IMR-90 (cell line): Measurements from ENCODE around the gene GBX2. TPM values are rescaled to one million over a fixed set of nuclear protein-coding genes. Genes with fewer than 3 reads are reported as not detected.

Source experiments
- ATAC-seq: fragments of 200-7000 bp; cut with Tn5 transposase; 2 replicates; pipeline ENCODE4 v1.9.1; 2020; ENCODE audit warnings: low read depth, mild to moderate bottlenecking, moderate library complexity
- Bru-seq: library from RNA; stranded (reverse); fragments of 400-500 nt; gene quantifications from one replicate; lab custom pipeline; 2021; lab: Mats Ljungman, UMichigan
- BruChase-seq, 2 experiments: library from RNA; stranded (reverse); fragments of 400-500 nt; gene quantifications; one replicate each; lab custom pipeline; 2021; lab: Mats Ljungman, UMichigan
- BruUV-seq: library from RNA; stranded (reverse); fragments of 400-500 nt; replicated peaks from 2 replicates; lab custom pipeline; 2021; lab: Mats Ljungman, UMichigan
- CTCF ChIA-PET: fragments of 300-600 bp; formaldehyde crosslinking; extraction: SDS; loops from one replicate; lab custom pipeline; 2021; ENCODE audit warnings: antibody characterized with exemption; lab: Yijun Ruan, JAX
- POLR2A ChIA-PET: fragments of 300-600 bp; sonication (Branson Sonifier 250); formaldehyde crosslinking; loops from one replicate; lab custom pipeline; 2022; ENCODE audit warnings: antibody characterized with exemption; ENCODE audit not compliant: unreplicated experiment; lab: Charles Lee
- DNase-seq: peaks from one replicate; pipeline ENCODE4 v3.0.0; 2013
- H2AFZ ChIP-seq: replicated peaks from 2 replicates; pipeline ENCODE3; 2013; ENCODE audit warnings: low read length, mild to moderate bottlenecking; ENCODE audit not compliant: poor library complexity
- H2AK5ac ChIP-seq: 2 replicates; pipeline ENCODE4 v1.6.1; 2013; ENCODE audit warnings: low read depth, low read length, inconsistent platforms
- H2AK9ac ChIP-seq: replicated peaks from 2 replicates; pipeline ENCODE3; 2013; ENCODE audit warnings: mild to moderate bottlenecking, low read depth, low read length, moderate library complexity; ENCODE audit not compliant: poor library complexity
- H2BK120ac ChIP-seq: 2 replicates; pipeline ENCODE4 v1.6.1; 2013; ENCODE audit warnings: low read depth, low read length, inconsistent platforms
- H2BK15ac ChIP-seq: 3 replicates; pipeline ENCODE4 v1.6.1; 2013; ENCODE audit warnings: low read depth, low read length, inconsistent platforms
- H2BK20ac ChIP-seq: 2 replicates; pipeline ENCODE4 v1.6.1; 2013; ENCODE audit warnings: low read depth, mild to moderate bottlenecking, inconsistent platforms, low read length, moderate library complexity
- H2BK5ac ChIP-seq: 2 replicates; pipeline ENCODE4 v1.6.1; 2013; ENCODE audit warnings: mild to moderate bottlenecking, low read depth, low read length, inconsistent platforms; ENCODE audit not compliant: poor library complexity, severe bottlenecking
- H3K14ac ChIP-seq: replicated peaks from 2 replicates; pipeline ENCODE4 v1.6.1; 2013; ENCODE audit warnings: low read depth, low read length, inconsistent platforms
- H3K18ac ChIP-seq: 2 replicates; pipeline ENCODE4 v1.6.1; 2013; ENCODE audit warnings: low read depth, low read length, control low read depth
- H3K23ac ChIP-seq: 2 replicates; pipeline ENCODE4 v1.6.1; 2013; ENCODE audit warnings: low read depth, low read length, inconsistent platforms
- H3K27ac ChIP-seq: 2 replicates; pipeline ENCODE4 v1.5.1; 2013; ENCODE audit warnings: mild to moderate bottlenecking, control low read depth, low read length; ENCODE audit not compliant: insufficient read depth
- H3K27me3 ChIP-seq: 2 replicates; pipeline ENCODE4 v1.6.1; 2013; ENCODE audit warnings: low read length; ENCODE audit not compliant: control insufficient read depth, insufficient read depth
- H3K36me3 ChIP-seq: 2 replicates; pipeline ENCODE4 v1.6.1; 2013; ENCODE audit warnings: low read length, mixed read lengths; ENCODE audit not compliant: control insufficient read depth, insufficient read depth
- H3K4ac ChIP-seq: 2 replicates; pipeline ENCODE4 v1.6.1; 2013; ENCODE audit warnings: low read depth, low read length, inconsistent platforms
- H3K4me1 ChIP-seq: 2 replicates; pipeline ENCODE4 v1.6.1; 2013; ENCODE audit warnings: low read length, mixed read lengths; ENCODE audit not compliant: control insufficient read depth, insufficient read depth
- H3K4me2 ChIP-seq: 2 replicates; pipeline ENCODE4 v1.6.1; 2013; ENCODE audit warnings: low read depth, mild to moderate bottlenecking, control low read depth, low read length, moderate library complexity
- H3K4me3 ChIP-seq: 2 replicates; pipeline ENCODE4 v1.5.1; 2013; ENCODE audit warnings: low read depth, mild to moderate bottlenecking, control low read depth, low read length, moderate library complexity; ENCODE audit not compliant: insufficient read depth
- H3K56ac ChIP-seq: 2 replicates; pipeline ENCODE4 v1.6.1; 2013; ENCODE audit warnings: low read length, inconsistent platforms; ENCODE audit not compliant: insufficient read depth; ENCODE audit errors: extremely low read depth
- H3K79me1 ChIP-seq, 2 experiments: 2 replicates each; pipeline ENCODE4 v1.6.1; 2013; ENCODE audit warnings: low read length in 2 of 2, inconsistent platforms in 1 of 2, low read depth in 1 of 2
- H3K9ac ChIP-seq: 2 replicates; pipeline ENCODE4 v1.6.1; 2013; ENCODE audit warnings: low read depth, low read length, control low read depth
- H3K9me1 ChIP-seq: 2 replicates; pipeline ENCODE4 v1.6.1; 2013; ENCODE audit warnings: low read length, inconsistent platforms; ENCODE audit not compliant: insufficient read depth
- H3K9me3 ChIP-seq: 2 replicates; pipeline ENCODE4 v1.6.1; 2013; ENCODE audit warnings: low read length; ENCODE audit not compliant: control insufficient read depth, insufficient read depth
- H4K20me1 ChIP-seq: 2 replicates; pipeline ENCODE4 v1.6.1; 2013; ENCODE audit warnings: low read length, inconsistent platforms; ENCODE audit not compliant: insufficient read depth
- H4K5ac ChIP-seq: 2 replicates; pipeline ENCODE4 v1.6.1; 2013; ENCODE audit warnings: mild to moderate bottlenecking, low read depth, low read length, control low read depth
- H4K8ac ChIP-seq, 2 experiments: 2 replicates each; pipeline ENCODE4 v1.6.1; 2013; ENCODE audit warnings: low read depth in 2 of 2, low read length in 2 of 2, control low read depth in 1 of 2, inconsistent platforms in 1 of 2
- H4K91ac ChIP-seq: 2 replicates; pipeline ENCODE4 v1.6.1; 2013; ENCODE audit warnings: low read depth, low read length, inconsistent platforms; ENCODE audit not compliant: insufficient read depth
- MAFK ChIP-seq: IDR thresholded peaks from 2 replicates; pipeline ENCODE4 v1.6.1; 2012; ENCODE audit warnings: low read depth, low read length, improper control_type of control experiment
- MAZ ChIP-seq: IDR thresholded peaks from 2 replicates; pipeline ENCODE4 v1.6.1; 2012; ENCODE audit warnings: low read depth, mild to moderate bottlenecking, low read length, improper control_type of control experiment, moderate library complexity, borderline replicate concordance
- RAD21 ChIP-seq: IDR thresholded peaks from 2 replicates; pipeline ENCODE4 v1.6.1; 2012; ENCODE audit warnings: low read length, improper control_type of control experiment
- SMC3 ChIP-seq: fragments of 150-350 bp; IDR thresholded peaks from 2 replicates; pipeline ENCODE4 v1.6.1; 2016; ENCODE audit warnings: low read depth, mild to moderate bottlenecking, antibody characterized with exemption, low read length, moderate library complexity
- USF2 ChIP-seq: fragments of 150-350 bp; IDR thresholded peaks from 2 replicates; pipeline ENCODE4 v1.6.1; 2017; ENCODE audit warnings: mild to moderate bottlenecking, antibody characterized with exemption, low read length, low read depth
- WGBS, 2 experiments: methylation state at CpG; one replicate each; pipeline versions ENCODE4 v1.1.5 to v1.1.7; 2013; ENCODE audit warnings: missing lambda C conversion rate in 2 of 2; ENCODE audit not compliant: insufficient read length in 1 of 2; ENCODE audit errors: extremely low coverage in 2 of 2; 5-methylcytosine and 5-hydroxymethylcytosine counted together
- dilution Hi-C: fragments of 300-500 bp; cut with HindIII; formaldehyde crosslinking; loops from one replicate; pipeline ENCODE4 v1.14.3; 2018; ENCODE audit warnings: low sequenced_read_pairs; ENCODE audit not compliant: unreplicated experiment
- in situ Hi-C: fragments of 300-500 bp; cut with MboI; formaldehyde crosslinking; loops from 3 replicates; pipeline ENCODE4 v1.14.3; 2019; ENCODE audit warnings: low sequenced_read_pairs, inconsistent platforms, mixed read lengths
- intact Hi-C: fragments of 100-400 bp; cut with micrococcal nuclease; formaldehyde crosslinking; loops from 2 replicates; pipeline ENCODE4 v1.10.0; 2022
- long read RNA-seq: library from polyadenylated mRNA; unstranded; transcript quantifications from one replicate; pipeline ENCODE4 v2.0.0, GENCODE V29; 2021; ENCODE audit not compliant: unreplicated experiment
- polyA plus RNA-seq, 3 experiments: library from polyadenylated mRNA; depleted of rRNA; stranded (reverse); fragments of >200 nt; gene quantifications; 2 replicates each; pipeline ENCODE4 v1.2.3, GENCODE V29; 2012; ENCODE audit warnings: low replicate concordance in 1 of 3
- total RNA-seq: library from RNA; depleted of rRNA; stranded (reverse); fragments of >200 nt; gene quantifications from 2 replicates; pipeline ENCODE4 v1.2.3, GENCODE V29; 2012; rRNA removed

Gene GBX2
- total RNA-seq, result not detected in 2 replicates
- polyA plus RNA-seq (2012; rRNA removed), result 0.10 TPM in 1 of 2 replicates, not detected in the other
- polyA plus RNA-seq (2012; cell fraction: cytosol; rRNA removed), result 0.04 and 0.09 TPM in 2 replicates
- 0.06 and 0.11 TPM in 2 replicates for polyA plus RNA-seq (2012; cell fraction: nucleus; rRNA removed; ENCODE audit: low replicate concordance)
- Bru-seq, nascent RNA, result not detected
- not detected for BruChase-seq, experiment 1, labeled RNA remaining after a 6-hour chase
- not detected for BruChase-seq, experiment 2, labeled RNA remaining after a 2-hour chase
- long read RNA-seq, result 0 reads

DNA sequence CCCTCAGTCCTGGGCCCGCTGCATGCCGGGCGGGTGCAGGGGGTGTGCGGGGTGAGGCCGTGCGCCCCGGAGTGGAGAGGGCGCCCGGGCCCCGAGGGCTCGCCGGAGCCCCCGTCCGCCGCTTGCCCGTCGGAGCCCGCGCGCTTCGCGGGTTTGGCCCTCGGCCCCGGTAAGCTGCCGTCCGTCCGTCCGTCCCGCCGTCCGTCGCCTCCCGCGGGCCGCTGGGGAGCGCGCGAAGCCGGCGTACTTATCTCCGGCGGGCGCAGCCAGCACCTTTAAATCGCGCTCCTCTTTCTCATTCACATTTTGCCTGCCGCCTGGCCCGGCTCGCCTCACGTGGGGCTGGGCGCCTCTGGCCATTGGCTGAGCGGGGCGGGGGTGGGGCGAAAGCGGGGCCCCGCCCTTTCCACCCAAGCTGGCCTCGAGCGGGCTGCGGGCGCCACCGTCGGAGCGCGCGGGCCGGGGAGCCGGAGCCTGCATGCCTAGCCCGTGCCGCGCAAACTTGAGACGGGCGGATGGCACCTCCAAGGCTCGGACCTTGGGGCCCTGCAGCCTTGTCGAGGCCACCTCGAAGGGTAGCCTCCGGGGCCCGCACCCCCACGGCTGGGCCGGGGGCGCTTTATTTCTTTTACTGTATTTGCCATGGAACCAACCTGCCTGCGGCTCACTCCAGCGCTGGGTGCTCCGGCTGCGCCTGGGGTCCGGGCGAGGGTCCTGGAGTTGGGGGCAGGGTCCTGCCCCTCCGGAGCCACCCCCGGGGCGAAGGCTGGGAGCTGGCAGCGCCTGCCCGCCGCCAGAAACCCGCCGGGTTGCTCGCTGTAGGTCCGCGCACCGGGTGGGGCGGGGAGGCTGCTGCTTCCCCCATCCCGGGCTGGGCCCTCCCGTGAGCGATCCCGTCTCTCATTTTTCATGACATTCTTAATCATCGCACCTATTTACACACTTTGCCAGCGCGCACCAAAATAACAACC is at the start of gene GBX2:
TSS of gene GBX2 (minus strand) at position 277 of the 971 bp plus-strand sequence. CDS start 415 bp downstream, outside the sequence.
- in situ Hi-C loops, result loop anchor here (25.0 kb wide), 1 partner anchor 556 kb away; no protein-coding TSS in a partner anchor
- intact Hi-C loops, result no loop called here

More for the DNA sequence above, at the start of gene GBX2:
- Histone ChIP-seq H4K8ac (no peak within 1 kb of the TSS), H3K9ac (no peak within 1 kb of the TSS), H2BK20ac (no peak within 1 kb of the TSS), H3K27ac (no peak within 1 kb of the TSS), H3K18ac (no peak within 1 kb of the TSS), H3K4me2 (peak within 1 kb of the TSS; percentile 72), H3K36me3 (no peaks in the 10 kb centered on the region), H3K79me1 (no peaks in the 10 kb centered on the region), H3K23ac (no peak within 1 kb of the TSS), H2AK5ac (no peak within 1 kb of the TSS), H2AFZ (peak within 1 kb of the TSS; percentile 72), H3K9me1 (no peaks in the 10 kb centered on the region; the same call in 1 of the 2 replicates), H4K5ac (no peak within 1 kb of the TSS), H4K20me1 (no peaks in the 10 kb centered on the region; the same call in none of the 2 replicates), H2BK120ac (no peak within 1 kb of the TSS), H3K4me3 (peak within 1 kb of the TSS; percentile 31), H3K14ac (no peak within 1 kb of the TSS), H2BK5ac (no peak within 1 kb of the TSS), H2BK15ac (no peak within 1 kb of the TSS), H4K91ac (no peak within 1 kb of the TSS), H3K4me1 (peaks cover 2% of the 10 kb centered on the region; the same call in 1 of the 2 replicates), H3K27me3 (peaks cover 99% of the 10 kb centered on the region), H3K56ac (no peak within 1 kb of the TSS), H2AK9ac (no peak within 1 kb of the TSS), H3K9me3 (peaks cover 17% of the 10 kb centered on the region; the same call in 1 of the 2 replicates), H3K4ac (no peak within 1 kb of the TSS)
- dilution Hi-C loops, result no loop called here
- DNase-seq, result peak; percentile 17
- TF ChIP-seq MAFK (no peak), SMC3 (no peak), USF2 (peak; percentile 94), MAZ (no peak), RAD21 (no peak)
- peak; percentile 33 for ATAC-seq
- CTCF ChIA-PET, result no interaction called here
- BruUV-seq, result no TSS peak
- WGBS, 2 experiments, result 5% methylated on average over 35 of the region's 105 CpGs; no CpG with 5 or more reads in 1 of the 2 experiments
- POLR2A ChIA-PET, result no interaction called here
